ENCODE measurements around the gene LYRM7. TPM values are rescaled to one million over a fixed set of nuclear protein-coding genes. Genes with fewer than 3 reads are reported as not detected.
"Not testable (repeated sequence)": the region's sequence is repeated elsewhere in the genome, so short reads cannot be mapped to it uniquely, and the experiment has no call there.

The LYRM7 gene
- total RNA-seq, 4 donors from 2014 or later, result 5.3 to 9.1 (median 8.1) TPM

DNA sequence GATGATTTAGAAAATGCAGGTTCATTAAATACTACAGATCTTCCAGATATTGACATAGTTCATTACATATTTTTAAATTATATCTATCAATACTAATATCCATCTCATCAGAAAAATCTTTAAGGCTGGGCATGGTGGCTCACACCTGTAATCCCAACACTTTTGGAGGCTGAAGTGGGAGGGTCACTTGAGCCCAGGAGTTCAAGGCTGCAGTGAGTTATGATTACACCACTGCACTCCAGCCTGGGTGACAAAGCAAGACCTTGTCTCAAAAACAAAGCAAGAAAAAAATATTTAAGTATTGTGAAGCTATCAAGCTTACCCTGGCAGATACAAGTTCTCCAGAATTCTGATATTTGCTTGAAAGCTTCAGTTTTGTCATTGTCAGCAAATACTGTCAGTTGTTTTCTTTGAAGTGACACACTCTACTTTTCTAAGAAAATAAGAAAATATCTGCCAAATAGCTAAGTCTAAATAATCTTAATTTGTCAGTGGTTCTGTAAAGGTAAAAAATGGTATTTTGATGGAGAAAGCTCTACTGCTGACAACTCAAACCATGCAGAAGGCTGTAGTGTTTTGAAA is 14.9 kb downstream of the LYRM7 start:
- DNase-seq (ENCODE audit: extremely low spot score), result no peak
- no peak for TF ChIP-seq POLR2AphosphoS5 (IDR thresholded peaks at IDR 0.05)
- intact Hi-C loops (cut with DNase I), result no loop called here
- H3K4me1 ChIP-seq, result no peaks in the 10 kb centered on the region
- peaks cover 0 to 23% (median 13%) of the 10 kb centered on the region in 4 donors for H3K36me3 ChIP-seq
- no peak overlapping the region for H3K4me3 ChIP-seq
- H3K9me3 ChIP-seq, result no peaks in the 10 kb centered on the region
- H3K27ac ChIP-seq (replicated peaks in 1 of 4), result no peak overlapping the region
- no peaks in the 10 kb centered on the region for H3K27me3 ChIP-seq

DNA sequence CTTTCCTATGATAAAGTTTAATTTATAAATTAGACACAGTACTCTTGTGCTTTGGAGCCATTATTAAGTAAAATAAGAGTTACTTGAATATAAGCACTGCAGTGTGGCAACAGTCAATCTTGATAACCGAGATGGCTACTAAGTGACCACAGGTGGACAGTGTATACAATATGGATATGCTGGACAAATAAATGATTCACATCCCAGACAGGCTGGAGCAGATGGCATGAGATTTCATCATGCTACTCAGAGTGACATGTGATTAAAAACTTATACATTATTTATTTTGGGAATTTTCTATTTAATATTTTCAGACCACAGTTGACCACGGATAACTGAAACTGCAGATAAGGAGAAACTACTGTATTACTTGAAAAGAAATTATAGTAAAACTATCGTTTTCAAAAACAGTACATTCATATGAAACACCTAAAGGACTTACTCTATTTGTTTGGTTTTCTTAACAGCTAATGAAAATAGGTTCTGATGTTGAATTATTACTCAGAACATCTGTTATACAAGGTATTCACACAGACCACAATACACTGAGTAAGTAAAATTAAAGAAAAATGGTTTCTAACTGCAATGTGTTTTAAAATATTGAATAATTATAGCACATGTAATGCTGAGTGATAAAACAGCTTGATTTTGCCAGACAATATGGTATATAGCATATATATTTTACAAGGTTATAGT is 16.0 kb downstream of the LYRM7 start:
- no peak for DNase-seq (ENCODE audit: extremely low spot score)
- H3K4me3 ChIP-seq, result no peak overlapping the region
- no peaks in the 10 kb centered on the region for H3K9me3 ChIP-seq
- no peak overlapping the region for H3K27ac ChIP-seq (replicated peaks in 1 of 4)
- H3K36me3 ChIP-seq, result peaks cover 0 to 23% (median 13%) of the 10 kb centered on the region in 4 donors
- 67% methylated on average over 3 of the region's 3 CpGs for WGBS
- intact Hi-C loops (cut with DNase I), result no loop called here
- TF ChIP-seq CTCF (IDR thresholded peaks at IDR 0.05) (no peak), POLR2AphosphoS5 (IDR thresholded peaks at IDR 0.05) (no peak), EP300 (IDR thresholded peaks at IDR 0.05) (no peak), POLR2A (IDR thresholded peaks at IDR 0.05; ENCODE audit: low read depth) (no peak)
- H3K27me3 ChIP-seq, result no peaks in the 10 kb centered on the region
- H3K4me1 ChIP-seq, result no peaks in the 10 kb centered on the region

DNA sequence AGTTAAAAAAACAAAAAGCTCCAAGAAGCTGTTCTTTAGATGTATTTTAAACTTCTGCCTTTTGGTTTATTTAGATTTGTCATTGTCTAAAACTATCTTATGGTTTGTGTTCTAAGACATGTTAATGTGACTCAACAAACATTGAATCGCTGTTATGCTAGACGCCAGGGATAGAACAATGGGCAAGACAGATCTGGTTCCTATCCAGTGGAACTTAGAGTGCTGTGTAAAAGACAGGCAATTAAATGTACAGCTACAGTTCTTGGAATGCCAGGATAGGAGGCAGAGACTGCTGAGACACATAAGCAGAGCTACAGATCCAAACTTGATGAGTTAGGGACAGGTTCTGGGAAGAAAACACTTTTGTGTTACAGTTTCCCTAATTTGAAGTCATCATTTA is 22.4 kb downstream of the LYRM7 start:
- Histone ChIP-seq H3K9me3 (no peaks in the 10 kb centered on the region), H3K36me3 (peaks cover 0 to 7% (median 0%) of the 10 kb centered on the region in 4 donors), H3K27me3 (no peaks in the 10 kb centered on the region), H3K4me1 (no peaks in the 10 kb centered on the region), H3K4me3 (no peak overlapping the region), H3K27ac (replicated peaks in 1 of 4) (no peak overlapping the region)
- intact Hi-C loops (cut with DNase I), result no loop called here
- no peak for TF ChIP-seq CTCF (IDR thresholded peaks at IDR 0.05)
- no peak for TF ChIP-seq POLR2A (IDR thresholded peaks at IDR 0.05; ENCODE audit: low read depth)
- no peak for TF ChIP-seq EP300 (IDR thresholded peaks at IDR 0.05)
- no peak for TF ChIP-seq POLR2AphosphoS5 (IDR thresholded peaks at IDR 0.05)
- 48% methylated on average over 2 of the region's 2 CpGs for WGBS
- no peak for DNase-seq (ENCODE audit: extremely low spot score)

GRCh38 chr5:131193897-131194296 is 23.2 kb downstream of the LYRM7 start:
- 97% methylated on average over 7 of the region's 7 CpGs for WGBS
- H3K27ac ChIP-seq (replicated peaks in 1 of 4); H3K27me3 ChIP-seq; DNase-seq (ENCODE audit: extremely low spot score); H3K4me3 ChIP-seq; H3K36me3 ChIP-seq; H3K4me1 ChIP-seq; intact Hi-C loops (cut with DNase I); H3K9me3 ChIP-seq: not testable (repeated sequence)

GRCh38 chr5:131194725-131195124 is 24.0 kb downstream of the LYRM7 start:
- Histone ChIP-seq H3K4me1 (no peaks in the 10 kb centered on the region), H3K9me3 (no peaks in the 10 kb centered on the region), H3K27me3 (no peaks in the 10 kb centered on the region), H3K27ac (replicated peaks in 1 of 4) (no peak overlapping the region), H3K36me3 (peaks cover 0 to 5% (median 2%) of the 10 kb centered on the region in 4 donors), H3K4me3 (no peak overlapping the region)
- 98% methylated on average over 5 of the region's 5 CpGs for WGBS
- intact Hi-C loops (cut with DNase I), result no loop called here
- TF ChIP-seq POLR2AphosphoS5 (IDR thresholded peaks at IDR 0.05) (no peak), EP300 (IDR thresholded peaks at IDR 0.05) (no peak), CTCF (IDR thresholded peaks at IDR 0.05) (no peak), POLR2A (IDR thresholded peaks at IDR 0.05; ENCODE audit: low read depth) (no peak)
- no peak for DNase-seq (ENCODE audit: extremely low spot score)

DNA sequence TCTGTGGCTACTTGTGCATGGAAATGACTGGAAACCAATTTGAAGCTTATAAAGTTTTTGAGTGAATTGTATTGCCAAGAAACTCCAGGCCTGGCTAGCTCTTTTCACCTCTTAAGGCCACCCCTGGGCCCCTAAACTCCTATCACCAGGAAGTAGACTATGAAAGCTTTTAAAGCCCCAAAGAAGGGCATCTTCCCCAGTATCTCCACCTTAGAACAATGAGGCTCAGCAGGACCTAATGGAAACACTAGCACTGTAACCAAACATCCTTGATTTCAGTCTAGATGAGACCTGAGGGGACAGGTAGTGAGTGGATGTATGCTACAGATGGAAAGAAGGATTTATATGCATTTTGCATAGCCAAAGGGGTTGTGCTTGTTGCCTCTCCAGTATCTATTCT is 25.0 kb downstream of the LYRM7 start:
- no peaks in the 10 kb centered on the region for H3K9me3 ChIP-seq
- intact Hi-C loops (cut with DNase I), result no loop called here
- H3K4me1 ChIP-seq, result no peaks in the 10 kb centered on the region
- no peak for TF ChIP-seq CTCF (IDR thresholded peaks at IDR 0.05)
- no peak for TF ChIP-seq POLR2AphosphoS5 (IDR thresholded peaks at IDR 0.05)
- TF ChIP-seq EP300 (IDR thresholded peaks at IDR 0.05), result no peak
- no peak for TF ChIP-seq POLR2A (IDR thresholded peaks at IDR 0.05; ENCODE audit: low read depth)
- H3K36me3 ChIP-seq, result peaks cover 0 to 10% (median 6%) of the 10 kb centered on the region in 4 donors
- no peak overlapping the region for H3K27ac ChIP-seq (replicated peaks in 1 of 4)
- no peak overlapping the region for H3K4me3 ChIP-seq
- DNase-seq (ENCODE audit: extremely low spot score), result no peak
- no peaks in the 10 kb centered on the region for H3K27me3 ChIP-seq

Measured in esophagus muscularis mucosa (tissue), 4 donors.